Measurements from ENCODE around the gene ZFP36L1.
"Not testable (repeated sequence)": the region's sequence is repeated elsewhere in the genome, so short reads cannot be mapped to it uniquely, and the experiment has no call there.

ZFP36L1 gene

DNA sequence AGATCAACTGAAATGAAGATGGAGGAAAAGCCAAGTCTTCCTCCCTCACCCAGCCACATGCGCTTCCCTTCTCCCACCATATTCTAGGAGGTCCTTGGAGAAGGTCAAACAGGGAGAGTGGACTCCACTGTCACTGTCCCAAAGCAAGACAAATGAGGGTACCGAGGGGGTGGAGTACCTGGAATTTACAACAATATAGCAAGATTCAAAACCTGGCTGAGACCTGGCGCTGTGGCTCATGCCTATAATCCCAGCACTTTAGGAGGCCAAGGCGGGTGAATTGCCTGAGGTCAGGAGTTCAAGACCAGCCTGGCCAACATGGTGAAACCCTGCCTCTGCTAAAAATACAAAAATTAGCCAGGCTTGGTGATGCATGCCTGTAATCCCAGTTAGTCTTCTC is 29.0 kb downstream of the ZFP36L1 start:
- not testable (repeated sequence) for DNase-seq (ENCODE audit: low read depth in 2 of 2)

- DNase-seq (ENCODE audit: low read depth in 2 of 2), result no peak
Observed at GRCh38 chr14:68762953-68763764, 29.7 kb downstream of the ZFP36L1 start.

DNA sequence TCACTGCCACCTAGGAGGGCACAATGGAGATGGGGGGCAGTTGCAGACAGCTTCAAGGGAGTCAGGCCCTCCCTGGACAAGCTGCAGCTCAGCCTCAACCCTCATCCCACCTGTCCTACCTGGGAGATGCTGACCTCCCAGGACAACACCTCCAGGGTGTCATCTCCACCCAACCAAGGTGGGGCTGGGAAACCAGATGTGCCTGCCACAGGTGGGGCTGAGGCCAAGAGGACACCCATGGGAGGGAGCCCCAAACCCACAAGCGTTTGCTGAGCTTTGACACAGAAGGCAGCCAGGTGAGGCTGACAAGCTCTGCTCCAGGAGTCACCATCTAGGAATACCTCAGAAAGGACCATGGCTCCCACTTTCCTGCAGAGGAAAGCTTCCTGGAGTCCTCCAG is 31.5 kb downstream of the ZFP36L1 start:
- DNase-seq (ENCODE audit: low read depth in 2 of 2), result no peak

DNA sequence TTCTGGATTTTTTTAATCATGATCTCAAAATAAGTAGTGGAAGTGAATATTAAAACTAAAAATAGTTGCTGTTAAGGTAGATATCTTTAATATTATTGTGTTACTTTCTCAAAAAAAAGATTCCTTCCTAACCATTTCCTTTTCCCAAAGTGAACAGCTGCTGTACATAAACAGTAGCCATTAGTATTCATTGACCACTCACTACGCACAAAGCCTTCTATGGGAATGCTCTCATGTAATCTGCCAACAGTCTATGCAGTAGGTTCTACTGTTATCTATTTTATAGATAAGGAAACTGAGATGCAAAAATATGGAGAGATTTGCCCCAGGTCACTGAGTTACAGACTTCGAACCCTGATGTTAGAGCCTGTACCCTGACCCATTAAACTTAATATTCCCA is 32.1 kb downstream of the ZFP36L1 start:
- no peak for DNase-seq (ENCODE audit: low read depth in 2 of 2)

GRCh38 chr14:68759937-68760336 is 32.9 kb downstream of the ZFP36L1 start:
- no peak for DNase-seq (ENCODE audit: low read depth in 2 of 2)

- DNase-seq (ENCODE audit: low read depth in 2 of 2), result no peak
Observed at GRCh38 chr14:68759017-68759560, 33.8 kb downstream of the ZFP36L1 start.

GRCh38 chr14:68758301-68758700 is 34.6 kb downstream of the ZFP36L1 start:
- DNase-seq (ENCODE audit: low read depth in 2 of 2), result no peak

- no peak for DNase-seq (ENCODE audit: low read depth in 2 of 2)
Observed at GRCh38 chr14:68757618-68758081, 35.2 kb downstream of the ZFP36L1 start.

GRCh38 chr14:68756734-68757133 is 36.1 kb downstream of the ZFP36L1 start:
- DNase-seq (ENCODE audit: low read depth in 2 of 2), result no peak

DNA sequence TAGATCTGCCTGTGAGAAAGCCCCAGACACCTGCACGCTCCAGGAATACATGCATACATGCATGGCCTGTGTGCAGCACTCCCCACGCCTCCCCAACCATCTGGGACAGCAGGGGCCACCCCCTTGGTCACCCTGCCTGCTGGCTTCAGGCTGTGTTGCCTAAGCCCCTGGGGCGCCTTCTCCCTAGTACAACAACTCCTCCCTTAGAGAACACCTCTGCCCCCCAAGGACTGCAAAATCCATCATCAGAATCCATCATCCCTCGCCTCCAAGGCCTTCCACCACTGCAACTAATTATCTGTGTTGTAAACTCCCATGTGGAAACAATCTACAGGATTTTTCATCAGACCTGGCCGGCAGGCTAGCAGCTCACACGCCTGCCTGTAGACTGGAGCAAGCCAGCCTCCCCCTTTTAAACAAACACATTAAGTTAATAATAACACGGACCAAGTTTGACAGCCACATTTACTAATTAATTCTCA is 36.8 kb downstream of the ZFP36L1 start:
- DNase-seq (ENCODE audit: low read depth in 2 of 2), result no peak

- DNase-seq (ENCODE audit: low read depth in 2 of 2), result no peak
Observed at GRCh38 chr14:68755016-68755353, 37.9 kb downstream of the ZFP36L1 start.

- DNase-seq (ENCODE audit: low read depth in 2 of 2), result no peak
Observed at GRCh38 chr14:68753690-68754089, 39.2 kb downstream of the ZFP36L1 start.

DNA sequence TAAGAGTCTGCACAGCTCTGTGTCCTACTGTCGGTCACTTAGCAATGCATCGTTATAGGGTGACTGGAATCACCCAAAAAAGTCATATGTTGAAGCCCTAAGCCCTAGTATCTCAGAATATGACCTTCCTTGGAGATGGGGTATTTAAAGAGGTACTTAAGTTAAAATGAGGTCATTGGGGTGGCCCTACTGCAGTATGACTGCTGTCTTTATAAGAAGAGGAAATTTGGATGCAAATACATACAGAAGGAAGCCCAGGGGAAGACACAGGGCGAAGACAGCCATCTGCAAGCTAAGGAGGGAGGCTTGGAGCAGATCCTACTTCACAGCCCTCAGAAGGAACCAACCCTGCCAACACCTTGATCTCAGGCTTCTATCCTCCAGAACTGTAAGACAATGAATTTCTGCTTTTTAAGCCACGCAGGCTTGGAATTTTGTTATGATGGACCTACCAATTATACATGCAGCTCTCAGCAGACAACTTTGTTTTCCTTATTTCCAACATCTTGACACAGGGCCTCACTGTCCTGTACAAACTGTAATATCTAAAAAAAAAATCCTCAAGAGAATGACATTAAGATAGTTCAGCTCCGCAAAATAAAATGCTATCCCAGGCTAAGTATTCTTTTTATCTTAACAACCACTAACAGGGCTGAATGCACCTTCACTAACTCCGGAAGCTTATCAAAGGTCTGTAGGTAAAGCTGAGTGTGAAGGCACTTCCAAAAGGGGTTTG is 40.4 kb downstream of the ZFP36L1 start:
- no peak for DNase-seq (ENCODE audit: low read depth in 2 of 2)

DNA sequence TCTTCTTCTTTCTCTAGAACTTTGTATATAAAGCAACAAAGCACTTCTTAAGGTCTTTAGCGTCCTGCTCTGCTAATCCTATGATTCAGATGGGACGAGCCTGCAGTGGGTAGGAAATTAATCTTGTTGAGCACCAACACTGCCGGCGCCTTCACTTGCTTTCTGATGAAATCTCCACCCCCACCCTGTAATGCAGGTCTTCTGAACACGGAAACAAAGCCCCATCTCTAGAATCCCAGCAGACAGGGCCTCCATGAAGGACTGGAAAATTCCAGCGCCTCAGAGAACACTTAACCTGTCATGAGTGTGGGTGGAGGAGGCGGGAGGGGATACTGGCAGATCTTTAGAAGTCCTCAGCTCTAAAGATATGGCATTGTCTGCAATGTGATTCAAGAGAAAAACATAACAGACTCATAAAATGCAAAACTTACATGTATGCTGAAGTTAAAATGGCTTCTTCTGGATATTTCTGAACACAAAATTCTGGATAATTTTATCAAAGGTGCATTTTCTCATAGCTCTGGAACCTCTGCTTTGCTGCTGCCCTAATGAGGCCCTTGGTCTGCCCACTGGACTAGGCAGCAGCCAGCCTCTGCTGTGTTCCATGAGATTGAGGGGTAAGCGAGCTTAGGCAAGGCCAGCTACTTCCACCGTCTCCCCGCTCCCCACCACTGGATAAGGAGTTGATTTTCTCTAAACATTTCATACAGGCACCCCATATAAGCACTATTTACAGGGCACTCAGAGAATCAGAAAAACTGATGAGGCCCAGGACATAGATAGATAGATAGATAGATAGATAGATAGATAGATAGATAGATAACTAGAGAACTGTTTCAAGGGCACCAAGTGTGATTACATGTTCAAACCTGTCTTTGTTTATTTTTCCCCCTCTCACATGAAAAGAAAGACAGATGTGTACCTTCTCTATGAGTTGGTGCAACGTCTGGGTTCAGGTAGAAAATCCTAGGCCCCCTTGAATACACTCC is 43.1 kb downstream of the ZFP36L1 start:
- DNase-seq (ENCODE audit: low read depth in 2 of 2), result no peak

DNA sequence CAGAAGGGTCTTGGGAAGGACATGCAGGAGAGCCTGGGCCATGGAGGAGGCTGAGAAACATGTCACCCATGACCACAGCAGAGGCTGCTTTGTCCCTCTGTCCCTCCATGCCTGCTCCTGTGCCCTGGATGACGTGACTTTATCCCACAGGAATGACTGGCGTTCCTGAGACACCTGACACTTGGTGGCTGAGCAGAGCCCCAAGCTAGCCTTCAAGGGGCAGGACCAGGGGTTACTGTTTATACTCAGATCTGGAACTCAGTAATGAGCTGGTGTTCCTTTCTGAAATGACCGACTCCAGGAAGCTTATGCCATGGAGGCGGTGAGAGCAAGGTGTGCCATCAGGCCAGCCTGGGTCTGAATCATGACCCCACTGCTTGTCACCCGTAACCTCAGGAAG is 44.2 kb downstream of the ZFP36L1 start:
- no peak for DNase-seq (ENCODE audit: low read depth in 2 of 2)

- DNase-seq (ENCODE audit: low read depth in 2 of 2), result no peak
Observed at GRCh38 chr14:68748260-68748659, 44.6 kb downstream of the ZFP36L1 start.

DNA sequence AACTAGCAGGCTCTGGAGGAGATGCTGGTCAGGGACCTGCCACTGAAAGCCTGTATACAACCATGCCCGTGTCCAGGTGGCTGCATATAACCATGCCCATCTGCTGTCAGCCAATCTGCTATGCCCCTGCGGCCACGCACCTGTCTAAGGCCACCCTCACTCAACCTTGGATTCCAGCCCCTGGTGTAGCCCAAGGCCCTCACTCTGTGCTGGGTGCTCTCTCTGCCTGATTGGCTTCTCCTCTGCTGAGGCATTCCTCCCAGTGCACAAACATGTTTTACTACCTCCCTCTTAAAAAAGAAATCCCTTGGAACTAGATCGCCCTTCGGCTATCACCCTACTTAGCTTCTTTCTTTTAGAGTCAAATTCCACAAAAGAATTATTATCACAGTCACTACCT is 45.5 kb downstream of the ZFP36L1 start:
- no peak for DNase-seq (ENCODE audit: low read depth in 2 of 2)

DNA sequence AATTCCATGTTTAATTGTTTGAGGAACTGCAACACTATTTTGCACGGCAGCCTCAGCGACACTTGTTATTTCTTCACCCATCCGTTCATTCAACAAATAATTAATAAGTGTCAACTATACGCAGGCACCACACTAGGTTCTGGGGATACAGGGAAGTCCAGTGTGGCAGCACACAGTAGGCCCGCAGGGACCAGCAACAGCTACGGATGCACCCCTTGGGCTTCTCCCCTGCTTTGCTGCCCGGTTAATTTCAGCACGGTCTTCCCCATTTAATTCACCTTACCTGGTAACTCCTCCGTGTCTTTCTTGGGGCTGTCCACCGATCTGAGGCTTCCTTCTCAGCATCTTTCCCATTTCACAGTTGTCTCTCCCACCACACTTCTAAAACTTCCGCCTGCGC is 48.3 kb downstream of the ZFP36L1 start:
- no peak for DNase-seq (ENCODE audit: low read depth in 2 of 2)

DNA sequence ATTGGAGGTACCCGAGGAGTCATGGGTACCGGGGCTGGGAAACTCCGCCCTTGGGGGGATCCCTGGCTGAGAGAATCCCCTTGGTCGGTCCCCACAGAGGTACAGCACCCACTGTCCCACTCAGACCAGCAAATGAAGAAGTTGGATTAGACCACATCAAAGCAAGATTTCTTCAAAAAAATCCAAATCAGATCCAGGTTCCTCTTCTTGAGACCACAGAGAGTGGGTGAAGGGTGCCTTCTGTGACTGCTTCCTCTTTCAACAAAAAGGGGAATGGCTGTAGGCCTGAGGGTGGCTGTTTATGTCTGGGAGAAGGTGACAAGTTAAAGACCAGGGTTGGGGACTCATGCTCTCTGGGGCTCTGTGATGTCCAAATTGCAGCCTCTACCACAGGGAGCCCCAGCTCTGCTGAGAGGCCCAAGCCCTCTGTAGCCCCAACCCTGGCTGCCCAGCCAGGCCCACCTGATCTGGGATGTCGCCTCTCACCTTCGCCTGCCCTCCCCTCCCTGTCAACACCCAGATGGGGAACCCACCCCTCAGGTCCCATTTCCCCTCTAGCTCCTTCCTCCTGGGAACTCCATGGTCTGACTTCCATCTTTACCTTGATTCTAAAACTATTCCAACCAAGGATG is 50.9 kb downstream of the ZFP36L1 start:
- no peak for DNase-seq (ENCODE audit: low read depth in 2 of 2)

GRCh38 chr14:68741477-68741791 is 51.4 kb downstream of the ZFP36L1 start:
- no peak for DNase-seq (ENCODE audit: low read depth in 2 of 2)

DNA sequence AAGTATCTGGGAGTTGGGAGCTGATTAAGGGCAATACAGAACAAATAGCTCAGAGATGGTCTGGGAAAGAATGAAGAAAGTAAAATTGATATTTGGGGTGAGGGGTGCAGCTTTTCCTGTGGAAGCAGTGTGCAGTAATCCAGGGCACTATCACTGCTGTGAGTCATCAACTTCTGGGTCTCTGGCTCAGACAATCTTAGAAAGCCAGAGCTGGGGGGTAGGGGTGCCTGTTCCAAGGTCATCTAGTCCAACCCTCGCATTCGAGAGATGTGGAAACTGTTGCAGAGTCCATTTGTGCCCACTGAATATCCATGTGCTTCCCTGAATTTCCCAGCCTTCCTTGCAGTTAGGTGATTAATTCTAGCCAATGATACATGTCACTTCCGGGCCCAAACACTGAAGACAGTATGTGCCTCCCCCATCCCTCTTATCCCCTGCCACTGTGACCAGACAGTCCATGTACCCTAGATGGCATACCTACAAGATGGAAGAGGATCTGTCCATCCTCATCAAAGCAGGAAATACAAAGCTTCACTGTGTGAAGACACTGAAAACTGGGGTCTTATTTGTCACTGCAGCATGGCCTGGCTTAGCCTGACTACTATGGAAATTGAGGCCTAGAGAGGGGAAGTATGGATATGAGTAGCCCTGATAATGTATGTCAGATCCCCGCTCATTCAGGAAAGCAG is 51.9 kb downstream of the ZFP36L1 start:
- DNase-seq (ENCODE audit: low read depth in 2 of 2), result no peak
